NCI-H345 treated with DMSO at 0.1 percent for 48 hours (cell line): ENCODE data around the gene ANKRD27.

ENCODE experiments used
- DNase-seq: peaks from one replicate; lab custom pipeline; 2025; ENCODE audit not compliant: unreplicated experiment; lab: John Stamatoyannopoulos, UW

ANKRD27 gene

GRCh38 chr19:32691291-32691951 is 16.4 kb upstream of the ANKRD27 start, which contains the start of gene NUDT19:
Gene NUDT19 (plus strand): TSS chr19:32691821. CDS start chr19:32691961, 140 bp downstream.
- peak; percentile 96 for DNase-seq

GRCh38 chr19:32688311-32688710 is 13.3 kb upstream of the ANKRD27 start:
- no peak for DNase-seq

DNA sequence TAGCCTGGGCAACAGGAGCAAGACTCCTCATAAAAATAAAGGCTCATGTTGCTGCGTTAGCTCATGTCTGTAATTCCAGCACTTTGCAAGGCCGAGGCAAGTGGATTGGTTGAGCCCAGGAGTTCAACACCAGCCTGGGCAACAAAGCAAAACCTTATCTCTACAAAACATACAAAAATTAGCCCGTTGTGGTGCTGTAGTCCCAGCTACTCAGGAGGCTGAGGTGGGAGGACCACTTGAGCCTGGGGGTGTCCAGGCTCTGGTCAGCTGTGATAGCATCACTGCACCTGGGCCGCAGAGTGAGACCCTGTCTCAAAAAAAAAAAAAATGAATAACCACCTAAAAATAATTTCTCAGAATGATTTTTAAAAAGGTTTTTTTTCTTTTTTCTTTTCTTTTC is 12.7 kb upstream of the ANKRD27 start:
- DNase-seq, result no peak

GRCh38 chr19:32686847-32687475 is 12.0 kb upstream of the ANKRD27 start:
- no peak for DNase-seq

- no peak for DNase-seq
Measured at GRCh38 chr19:32682317-32682716, 7.3 kb upstream of the ANKRD27 start.

- no peak for DNase-seq
Measured at GRCh38 chr19:32680986-32681385, 6.0 kb upstream of the ANKRD27 start.

GRCh38 chr19:32677657-32678056 is 2.7 kb upstream of the ANKRD27 start:
- DNase-seq, result no peak

DNA sequence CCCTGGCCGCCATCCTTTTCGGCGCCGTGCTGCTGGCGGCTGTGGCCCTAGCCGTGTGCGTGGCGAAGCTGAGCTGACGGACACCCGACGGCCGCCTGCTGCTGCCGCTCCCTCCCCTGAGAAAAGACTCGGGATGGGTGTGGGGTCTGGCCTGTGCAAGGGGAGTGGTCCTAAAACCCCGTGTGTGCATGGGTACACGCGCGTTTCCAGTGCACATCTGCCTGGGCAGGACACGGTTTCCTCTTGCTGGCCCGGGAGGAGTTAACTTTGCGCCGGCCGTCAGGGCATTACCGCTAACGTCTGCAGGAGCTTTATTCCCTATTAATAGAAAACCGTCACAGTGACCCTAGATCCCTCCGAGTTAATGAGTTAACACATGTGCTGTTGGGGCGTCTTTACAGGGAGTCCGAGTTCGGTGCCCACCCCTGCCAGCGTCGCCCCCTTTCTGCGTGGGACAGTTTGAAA is 1.9 kb upstream of the ANKRD27 start:
- DNase-seq, result no peak

- peak; percentile 44 for DNase-seq
Measured at GRCh38 chr19:32676186-32676894, 1.4 kb upstream of the ANKRD27 start.

DNA sequence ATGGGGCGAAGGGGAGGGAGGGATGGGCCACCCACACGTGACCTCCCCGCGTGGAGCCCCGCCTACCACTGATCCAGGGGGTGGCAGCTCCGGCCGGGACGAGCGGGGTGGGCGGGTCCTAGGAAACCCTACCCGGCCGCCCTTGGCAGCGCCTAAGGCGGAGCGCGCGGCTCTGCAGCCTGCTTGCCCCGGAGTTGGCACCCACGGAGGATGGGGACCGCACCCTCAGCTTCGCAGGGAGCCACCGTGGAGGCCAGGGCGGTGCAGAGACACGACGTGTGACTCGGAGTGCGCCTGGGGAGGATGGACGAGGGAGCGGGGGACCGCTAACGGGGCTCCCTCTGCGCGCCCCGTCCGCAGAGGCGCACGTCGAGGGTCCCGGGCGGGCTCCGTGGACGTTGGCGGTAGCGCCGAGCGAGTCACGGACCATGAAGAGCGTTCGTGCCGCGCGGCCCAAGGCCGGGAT is 773 bp upstream of the ANKRD27 start, which contains the start of gene RGS9BP:
RGS9BP (plus strand) TSS at position 129 of the 466 bp plus-strand sequence. CDS start 416 bp downstream, outside the sequence.
- peak; percentile 84 for DNase-seq

DNA sequence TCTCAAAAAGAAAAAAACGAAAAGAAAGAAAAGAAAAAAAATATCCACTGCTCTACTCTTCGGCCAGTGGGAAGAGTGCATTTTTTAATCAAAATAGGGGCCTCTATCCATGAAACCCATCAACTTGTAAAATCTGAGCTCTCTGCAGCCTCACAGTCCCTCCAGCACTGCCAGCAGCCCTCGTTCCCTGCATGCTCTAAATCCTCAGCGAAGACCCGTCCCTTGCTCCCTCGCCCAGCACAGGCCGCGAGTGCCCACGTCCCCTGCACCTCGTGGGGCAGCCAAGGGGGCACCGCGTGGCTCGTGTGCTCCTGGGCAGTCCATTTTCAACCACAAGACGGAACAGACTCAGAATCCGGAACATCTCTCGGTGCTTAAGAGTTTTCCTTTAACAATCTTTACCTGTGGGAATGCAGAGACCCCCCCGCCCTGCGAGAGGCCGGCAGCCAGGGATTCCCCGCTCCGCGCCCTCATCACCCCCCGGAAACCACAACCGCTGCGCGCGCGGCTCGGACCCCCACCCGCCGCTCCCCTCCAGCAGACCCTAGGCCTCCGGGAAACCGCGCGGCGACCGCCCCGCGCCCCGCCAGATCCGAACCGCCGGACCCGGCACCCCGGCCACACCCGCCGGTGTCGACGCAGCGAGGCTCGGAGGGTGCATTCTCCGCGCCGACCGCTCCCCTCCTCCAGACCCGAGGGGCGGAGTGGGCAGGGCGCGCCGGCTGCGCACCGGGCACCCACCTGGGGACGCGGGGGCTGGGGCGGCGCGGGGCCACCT is 638 bp downstream of the ANKRD27 start:
- no peak for DNase-seq

DNA sequence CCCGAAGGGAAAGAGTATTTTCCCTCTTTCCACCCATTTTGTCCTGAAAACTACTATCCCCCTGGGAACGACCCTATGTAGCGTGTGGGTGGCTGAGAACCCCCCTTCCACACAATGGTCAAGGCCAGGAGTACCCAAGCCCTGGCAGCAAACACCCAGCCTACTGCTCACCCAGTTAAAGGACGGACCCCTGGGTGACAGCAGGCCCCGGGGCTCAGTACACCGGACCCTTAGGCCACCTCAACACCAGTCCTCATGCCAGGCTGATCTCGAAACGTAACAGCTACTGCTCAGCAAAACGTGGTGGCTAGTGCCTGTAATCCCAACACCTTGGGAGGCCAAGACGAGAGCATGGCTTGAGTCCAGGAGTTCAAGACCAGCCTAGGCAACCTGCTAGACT is 1.4 kb downstream of the ANKRD27 start:
- DNase-seq, result no peak

DNA sequence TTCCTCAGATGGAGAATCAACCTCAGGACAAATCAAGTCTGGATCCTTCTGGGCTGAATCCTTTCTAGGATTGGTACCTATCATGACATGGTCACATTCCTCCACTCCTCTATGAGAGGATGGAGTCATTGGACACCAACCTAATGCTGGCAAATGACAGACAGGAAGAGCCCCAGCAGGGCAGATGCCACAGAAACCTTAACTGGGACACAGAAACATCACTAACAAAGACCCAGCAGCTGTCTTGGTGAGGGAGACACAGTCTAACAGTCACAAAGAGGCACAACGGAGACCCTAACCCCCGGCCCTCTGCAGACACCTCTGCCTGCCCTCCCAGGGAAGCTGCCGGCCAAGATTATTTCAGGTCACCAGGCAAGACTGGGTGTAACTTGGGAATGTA is 2.1 kb downstream of the ANKRD27 start:
- no peak for DNase-seq

GRCh38 chr19:32671883-32672593 is 2.9 kb downstream of the ANKRD27 start:
- DNase-seq, result no peak

GRCh38 chr19:32669310-32669709 is 5.7 kb downstream of the ANKRD27 start:
- no peak for DNase-seq

DNA sequence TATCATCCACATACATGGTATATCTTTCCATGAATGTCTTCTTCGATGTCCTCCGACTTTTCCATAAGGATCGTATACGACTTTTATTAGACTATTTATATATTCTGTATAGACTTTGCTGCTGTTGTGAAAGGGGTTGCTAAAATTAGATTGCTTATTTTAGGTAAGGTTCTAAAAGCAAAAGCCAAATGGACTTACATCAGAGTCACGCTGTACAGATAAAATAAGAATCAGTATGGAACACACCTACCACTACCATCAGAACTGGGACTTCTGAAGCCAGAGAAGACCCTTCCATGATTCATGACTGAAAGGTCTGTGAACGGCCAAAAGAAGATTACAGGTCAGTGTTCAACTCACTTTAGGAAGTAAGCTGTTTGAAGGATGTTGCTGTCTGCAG is 8.9 kb downstream of the ANKRD27 start:
- no peak for DNase-seq

DNA sequence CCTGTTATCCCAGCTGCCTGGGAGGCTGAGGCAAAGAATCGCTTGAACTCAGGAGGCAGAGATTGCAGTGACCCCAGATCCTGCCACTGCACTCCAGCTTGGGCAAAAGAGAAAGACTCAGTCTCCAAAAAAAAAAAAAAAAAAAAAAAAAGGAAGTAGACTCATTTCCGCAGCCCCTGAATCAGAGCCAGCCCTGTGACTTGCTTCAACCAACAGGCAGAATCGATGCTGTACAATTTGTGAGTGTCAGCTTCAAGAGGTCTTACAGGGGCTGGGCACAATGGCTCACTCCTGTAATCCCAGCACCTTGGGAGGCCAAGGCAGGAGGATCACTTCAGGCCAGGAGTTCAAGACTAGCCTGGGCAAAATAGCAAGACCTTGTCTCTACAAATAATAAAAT is 12.8 kb downstream of the ANKRD27 start:
- no peak for DNase-seq

DNA sequence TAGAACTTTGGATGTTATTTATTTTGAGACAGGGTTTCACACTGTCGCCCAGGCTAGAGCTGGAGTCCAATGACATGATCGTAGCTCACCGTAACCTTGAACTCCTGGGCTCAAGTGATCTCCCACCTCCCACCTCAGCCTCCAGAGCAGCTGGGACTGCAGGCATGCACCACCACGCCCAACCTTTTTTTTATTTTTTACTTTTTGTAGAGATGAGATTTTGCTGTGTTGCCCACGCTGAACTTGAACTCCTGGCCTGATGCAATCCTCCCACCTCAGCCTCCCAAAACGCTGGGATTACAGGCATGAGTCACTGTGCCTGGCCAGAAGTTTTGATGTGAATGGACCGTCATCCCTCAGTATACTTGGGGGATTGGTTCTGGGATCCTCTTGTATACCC is 13.7 kb downstream of the ANKRD27 start:
- DNase-seq, result no peak

DNA sequence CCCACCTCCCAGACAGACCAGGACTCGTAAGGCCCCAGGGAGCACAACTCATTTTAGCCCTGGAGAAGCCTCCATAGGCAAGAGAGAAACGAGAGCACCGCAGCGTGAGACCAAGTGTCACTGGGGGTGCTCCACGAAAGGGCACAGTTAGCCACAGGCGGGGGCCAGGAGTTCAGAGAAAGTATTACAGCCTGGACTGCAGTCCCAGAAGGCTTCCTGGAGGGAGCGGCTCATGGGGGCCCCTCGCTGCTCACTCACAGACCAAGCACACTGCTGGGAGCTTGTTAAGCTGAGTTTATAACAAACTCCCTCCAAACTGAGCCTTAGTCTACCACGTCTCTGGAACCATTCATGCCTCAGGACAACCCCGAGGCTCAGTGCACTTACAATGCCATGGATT is 16.5 kb downstream of the ANKRD27 start:
- DNase-seq, result no peak

- DNase-seq, result no peak
Measured at GRCh38 chr19:32658075-32658474, 16.9 kb downstream of the ANKRD27 start.
